Measurements from ENCODE around the gene PTGDR.

GRCh38 chr14:52279408-52279807, 11.9 kb downstream of the PTGDR start:
- TF ChIP-seq CTCF (conservative IDR thresholded peaks at IDR 0.05) = no peak
- TF ChIP-seq ZFX (IDR thresholded peaks at IDR 0.05) = no peak
